NCI-H526 treated with DMSO at 0.1 percent for 48 hours (cell line): Measurements from ENCODE around the gene LIMS1.
"Not testable (repeated sequence)": the region's sequence is repeated elsewhere in the genome, so short reads cannot be mapped to it uniquely, and the experiment has no call there.

Source experiments
- DNase-seq: peaks from one replicate; lab custom pipeline; 2025; lab: John Stamatoyannopoulos, UW

The LIMS1 gene

GRCh38 chr2:108664089-108664488, 129.8 kb downstream of the LIMS1 start:
- not testable (repeated sequence) for DNase-seq

- not testable (repeated sequence) for DNase-seq
These were observed 130.7 kb downstream of the LIMS1 start for GRCh38 chr2:108664979-108665378.

- not testable (repeated sequence) for DNase-seq
These were observed 131.7 kb downstream of the LIMS1 start for GRCh38 chr2:108665975-108666374.

GRCh38 chr2:108667140-108667539, 132.9 kb downstream of the LIMS1 start:
- not testable (repeated sequence) for DNase-seq

- not testable (repeated sequence) for DNase-seq
These were observed 136.0 kb downstream of the LIMS1 start for GRCh38 chr2:108670282-108670681.

- DNase-seq = not testable (repeated sequence)
These were observed 138.0 kb downstream of the LIMS1 start for GRCh38 chr2:108672200-108672805.

GRCh38 chr2:108676522-108676921, 142.3 kb downstream of the LIMS1 start:
- DNase-seq = not testable (repeated sequence)

GRCh38 chr2:108677239-108677744, 143.0 kb downstream of the LIMS1 start:
- DNase-seq = not testable (repeated sequence)

GRCh38 chr2:108678198-108678651, 144.0 kb downstream of the LIMS1 start:
- not testable (repeated sequence) for DNase-seq

GRCh38 chr2:108680805-108681204, 146.5 kb downstream of the LIMS1 start:
- not testable (repeated sequence) for DNase-seq

GRCh38 chr2:108688818-108689756, 154.8 kb downstream of the LIMS1 start:
- DNase-seq = not testable (repeated sequence)

- DNase-seq = not testable (repeated sequence)
These were observed 155.7 kb downstream of the LIMS1 start for GRCh38 chr2:108690001-108690400.

- DNase-seq = no peak
These were observed 157.2 kb downstream of the LIMS1 start for GRCh38 chr2:108691447-108691846.

GRCh38 chr2:108701208-108701607, 166.9 kb downstream of the LIMS1 start:
- no peak for DNase-seq

- no peak for DNase-seq
These were observed 167.5 kb downstream of the LIMS1 start for GRCh38 chr2:108701806-108702205.

GRCh38 chr2:108704871-108705270, 170.6 kb downstream of the LIMS1 start:
- no peak for DNase-seq

- no peak for DNase-seq
These were observed 173.0 kb downstream of the LIMS1 start for GRCh38 chr2:108707300-108707699.

GRCh38 chr2:108716971-108717370, 182.7 kb downstream of the LIMS1 start:
- not testable (repeated sequence) for DNase-seq

GRCh38 chr2:108719149-108720044, 185.1 kb downstream of the LIMS1 start, which contains the start of gene RANBP2:
Gene RANBP2 (plus strand): TSS chr2:108719482. CDS start chr2:108719607, 125 bp downstream.
- peak; percentile 93 for DNase-seq

GRCh38 chr2:108726048-108726447, 191.8 kb downstream of the LIMS1 start:
- DNase-seq = not testable (repeated sequence)

- DNase-seq = not testable (repeated sequence)
These were observed 200.4 kb downstream of the LIMS1 start for GRCh38 chr2:108734656-108735055.
